SK-N-MC (cell line): ENCODE data around the gene ATP13A2.

ENCODE experiments used
- EZH2 ChIP-seq: fragments of 200-600 bp; sonication (generic); IDR thresholded peaks from one replicate; pipeline ENCODE4 v1.6.1; 2017; ENCODE audit warnings: antibody characterized with exemption
- POLR2AphosphoS5 ChIP-seq: IDR thresholded peaks from 2 replicates; pipeline ENCODE4 v1.6.1; 2012; ENCODE audit warnings: mild to moderate bottlenecking, low read depth, low read length, borderline replicate concordance

DNA sequence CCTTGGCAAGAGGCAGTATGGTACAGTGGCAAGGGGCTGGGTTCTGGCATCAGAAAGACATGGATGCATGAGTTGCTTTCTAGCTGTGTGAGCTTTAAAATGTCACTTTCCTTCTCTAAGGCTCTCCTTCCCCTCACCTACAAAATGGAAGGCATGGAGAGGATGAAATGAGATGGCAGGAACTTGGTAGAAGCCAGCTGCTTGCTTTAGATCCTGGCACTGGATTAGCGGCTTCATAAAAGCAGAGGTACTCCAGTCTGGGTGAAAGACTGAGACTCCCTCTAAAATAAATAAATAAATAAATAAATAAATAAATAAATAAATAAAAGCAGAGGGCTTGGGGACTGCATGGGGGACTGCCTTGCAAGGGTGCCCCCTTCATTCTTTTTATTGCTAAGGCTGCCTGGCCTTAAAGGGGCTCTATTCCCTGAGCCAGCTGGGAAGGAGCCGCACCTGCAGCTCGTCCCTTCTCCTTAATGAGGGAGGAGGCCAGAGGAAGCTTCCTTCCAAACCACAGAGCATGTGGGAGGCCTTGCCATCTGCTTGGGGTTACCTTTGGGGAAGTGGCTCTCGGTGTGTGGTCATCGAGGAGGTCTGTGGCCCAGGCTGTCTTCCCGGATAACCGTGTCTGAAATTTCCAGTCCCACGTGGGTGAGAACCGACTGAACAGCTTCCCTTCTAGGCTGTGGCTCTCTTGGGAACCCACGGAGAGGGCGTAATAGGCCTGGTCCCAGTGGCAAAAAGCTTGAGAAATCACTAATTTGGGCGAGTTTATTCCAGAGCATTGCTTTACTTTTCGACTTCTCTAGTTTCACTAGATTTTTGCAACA, 2.0 kb upstream of the ATP13A2 start:
- TF ChIP-seq EZH2 (no peak), POLR2AphosphoS5 (no peak)
